Lower lobe of right lung (tissue), 2 donors: Measurements from ENCODE around the gene GMPR. TPM values are rescaled to one million over a fixed set of nuclear protein-coding genes. Genes with fewer than 3 reads are reported as not detected.

ENCODE experiments used
- ATAC-seq, 2 donors: fragments of 200-7000 bp; cut with Tn5 transposase; one replicate each; pipeline ENCODE4 v1.9.1; 2020 to 2022; ENCODE audit warnings: mild to moderate bottlenecking in 2 of 2, moderate library complexity in 2 of 2
- DNase-seq: peaks from one replicate; pipeline ENCODE4 v3.0.0-alpha.2; 2020
- H3K27ac ChIP-seq: fragments of 200-600 bp; one replicate; pipeline ENCODE4 v1.8.0; 2022
- H3K27me3 ChIP-seq: fragments of 200-600 bp; one replicate; pipeline ENCODE4 v1.8.0; 2022; ENCODE audit warnings: low read depth
- H3K36me3 ChIP-seq: fragments of 200-600 bp; one replicate; pipeline ENCODE4 v1.8.0; 2022; ENCODE audit warnings: mild to moderate bottlenecking
- H3K4me1 ChIP-seq: fragments of 200-600 bp; one replicate; pipeline ENCODE4 v1.8.0; 2022
- H3K4me3 ChIP-seq: fragments of 200-600 bp; one replicate; pipeline ENCODE4 v1.8.0; 2022; ENCODE audit warnings: mild to moderate bottlenecking
- H3K9me3 ChIP-seq: fragments of 200-600 bp; one replicate; pipeline ENCODE4 v1.8.0; 2022
- CTCF ChIP-seq: fragments of 200-600 bp; IDR thresholded peaks from one replicate; pipeline ENCODE4 v1.8.0; 2022; ENCODE audit warnings: antibody characterized with exemption, mild to moderate bottlenecking
- intact Hi-C: fragments of 100-400 bp; cut with DNase I; formaldehyde crosslinking; loops from one replicate; pipeline ENCODE4 v1.11.0; 2022
- total RNA-seq: library from RNA; stranded (reverse); fragmentation: NEBNext Ultra II Directional; extraction: Animal tissue kit (Norgen Biotek cat#: 25700); gene quantifications from one replicate; pipeline ENCODE4 v1.2.1, GENCODE V29; 2021
- donor health status: DM: no; HTN: yes; CAD: no; lungs with severe emphysema.

Gene GMPR
- total RNA-seq, 1 donor from 2014 or later: 22.5 TPM

- intact Hi-C loops: no loop called here
- Histone ChIP-seq H3K4me1 (peaks cover 47% of the 10 kb centered on the region), H3K36me3 (no peaks in the 10 kb centered on the region), H3K4me3 (peak overlapping the region; percentile 72), H3K9me3 (no peaks in the 10 kb centered on the region), H3K27ac (peak overlapping the region; percentile 70), H3K27me3 (no peaks in the 10 kb centered on the region)
- peak; percentile 66 for TF ChIP-seq CTCF
- DNase-seq (peak; percentile 85), ATAC-seq (peak; percentile 39 to 88)
Measured at GRCh38 chr6:16238963-16239797, 793 bp downstream of the GMPR start.

DNA sequence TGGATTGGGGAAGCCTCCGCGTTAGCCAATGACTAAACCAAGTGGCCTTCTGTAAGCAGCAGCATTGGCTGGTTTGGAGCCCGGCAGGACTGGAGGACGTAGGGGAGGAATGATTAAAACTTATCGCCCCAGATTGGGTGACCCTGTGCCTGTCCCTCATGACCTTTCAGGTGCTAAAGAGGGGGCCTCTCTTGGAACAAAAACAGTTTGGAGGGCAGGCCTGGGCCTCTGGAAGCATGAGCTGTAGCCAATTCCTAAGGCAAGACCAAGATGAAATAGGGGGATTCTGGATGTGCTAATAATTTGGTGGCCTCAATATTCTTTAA, 1.4 kb downstream of the GMPR start:
- Histone ChIP-seq H3K27me3 (no peaks in the 10 kb centered on the region), H3K4me3 (peak overlapping the region; percentile 72), H3K4me1 (peaks cover 47% of the 10 kb centered on the region), H3K36me3 (no peaks in the 10 kb centered on the region), H3K9me3 (no peaks in the 10 kb centered on the region), H3K27ac (peak overlapping the region; percentile 70)
- TF ChIP-seq CTCF: peak; percentile 1
- intact Hi-C loops: no loop called here
- ATAC-seq: peak in 1 of 2 donors; percentile 88
- DNase-seq: no peak

DNA sequence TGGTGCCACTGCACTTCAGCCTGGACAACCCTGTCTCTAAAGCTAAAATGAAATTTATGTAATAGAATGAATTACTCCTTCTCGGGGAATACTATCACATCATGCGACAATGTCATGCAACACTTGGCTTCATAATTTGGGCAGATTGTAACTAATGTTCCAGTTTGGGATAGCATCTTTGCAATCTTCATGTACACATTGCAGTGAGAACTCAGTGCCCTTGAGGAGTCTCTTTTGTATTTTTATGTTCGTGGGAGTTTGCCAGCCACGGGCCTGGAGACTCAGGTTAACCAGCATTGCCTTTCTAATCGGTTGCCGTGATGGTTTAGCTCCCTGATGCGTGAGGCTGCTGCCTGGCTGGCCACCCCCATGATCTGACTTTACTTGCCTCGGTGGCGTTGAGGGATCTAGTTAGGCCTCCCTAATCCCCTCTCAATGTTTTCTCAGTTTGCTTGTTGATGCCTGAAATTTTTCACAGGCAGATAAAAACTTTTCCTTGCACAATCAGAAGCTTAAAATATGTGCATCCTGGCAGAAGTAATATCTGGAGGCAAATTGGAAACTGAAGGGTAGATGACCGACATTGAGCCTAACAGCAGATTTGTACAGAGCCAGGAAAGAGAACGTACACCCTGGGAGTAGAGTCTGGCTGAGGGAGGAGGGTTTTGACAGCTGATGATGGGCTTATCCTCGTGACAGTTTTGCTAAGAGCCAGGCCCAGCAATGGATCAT, 2.4 kb downstream of the GMPR start:
- intact Hi-C loops: no loop called here
- no peak overlapping the region for H3K4me3 ChIP-seq
- no peak for TF ChIP-seq CTCF

DNA sequence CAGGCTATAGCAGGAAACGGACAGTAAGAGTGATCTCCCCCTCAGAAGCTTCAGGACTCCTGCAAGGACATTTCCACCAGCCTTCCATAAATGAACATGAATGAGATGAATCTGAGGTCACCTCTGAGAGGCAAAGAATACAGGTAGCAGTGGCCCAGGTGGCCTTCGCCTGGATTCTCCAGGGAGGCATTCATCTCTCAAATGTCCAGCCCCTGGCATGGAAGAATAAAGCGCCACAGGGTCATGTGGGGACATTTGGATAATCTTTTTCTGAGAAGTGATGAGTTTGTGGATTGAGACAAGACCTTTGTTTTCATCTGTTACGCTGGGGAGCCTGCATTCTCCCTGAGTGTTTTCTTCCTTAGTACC, 2.9 kb downstream of the GMPR start:
- DNase-seq (no peak), ATAC-seq (no peak)
- no peaks in the 10 kb centered on the region for H3K27me3 ChIP-seq
- no peaks in the 10 kb centered on the region for H3K36me3 ChIP-seq
- no peak overlapping the region for H3K4me3 ChIP-seq
- intact Hi-C loops: no loop called here
- H3K27ac ChIP-seq: no peak overlapping the region
- peaks cover 38% of the 10 kb centered on the region for H3K4me1 ChIP-seq
- no peaks in the 10 kb centered on the region for H3K9me3 ChIP-seq
- TF ChIP-seq CTCF: no peak

More for the DNA sequence above, 2.4 kb downstream of the GMPR start:
- no peaks in the 10 kb centered on the region for H3K9me3 ChIP-seq
- ATAC-seq: no peak
- H3K27ac ChIP-seq: no peak overlapping the region
- H3K27me3 ChIP-seq: no peaks in the 10 kb centered on the region
- H3K36me3 ChIP-seq: no peaks in the 10 kb centered on the region
- H3K4me1 ChIP-seq: peaks cover 43% of the 10 kb centered on the region
- DNase-seq: no peak

GRCh38 chr6:16243055-16243454, 4.7 kb downstream of the GMPR start:
- Histone ChIP-seq H3K9me3 (no peaks in the 10 kb centered on the region), H3K36me3 (peaks cover 11% of the 10 kb centered on the region), H3K4me1 (peaks cover 20% of the 10 kb centered on the region), H3K27ac (no peak overlapping the region), H3K4me3 (no peak overlapping the region), H3K27me3 (no peaks in the 10 kb centered on the region)
- intact Hi-C loops: no loop called here
- ATAC-seq (no peak), DNase-seq (no peak)
- no peak for TF ChIP-seq CTCF
